ENCODE results near the gene MTRF1. TPM values are rescaled to one million over a fixed set of nuclear protein-coding genes. Genes with fewer than 3 reads are reported as not detected.

Gene MTRF1
- total RNA-seq, 1 experiment from 2014 or later: 11.4 TPM

DNA sequence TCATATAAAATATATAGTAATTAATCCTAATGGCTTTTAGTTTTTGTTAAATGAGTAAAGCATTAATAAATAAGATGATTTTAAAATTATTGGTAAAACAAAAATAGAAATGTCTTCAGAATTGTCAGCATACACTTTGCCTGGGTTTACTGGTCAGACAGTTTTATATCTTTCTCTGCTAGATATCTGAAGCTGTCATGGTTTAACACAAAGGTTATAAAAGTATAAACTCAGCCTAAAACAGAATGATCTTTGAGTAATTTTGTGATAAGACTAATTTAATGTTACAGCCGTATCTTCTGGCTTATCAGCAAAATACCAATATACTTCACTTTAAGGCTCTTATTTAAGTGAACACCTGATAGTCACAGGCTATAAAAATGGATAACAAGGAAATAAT, 29.9 kb upstream of the MTRF1 start:
- TF ChIP-seq, protein P1, sequence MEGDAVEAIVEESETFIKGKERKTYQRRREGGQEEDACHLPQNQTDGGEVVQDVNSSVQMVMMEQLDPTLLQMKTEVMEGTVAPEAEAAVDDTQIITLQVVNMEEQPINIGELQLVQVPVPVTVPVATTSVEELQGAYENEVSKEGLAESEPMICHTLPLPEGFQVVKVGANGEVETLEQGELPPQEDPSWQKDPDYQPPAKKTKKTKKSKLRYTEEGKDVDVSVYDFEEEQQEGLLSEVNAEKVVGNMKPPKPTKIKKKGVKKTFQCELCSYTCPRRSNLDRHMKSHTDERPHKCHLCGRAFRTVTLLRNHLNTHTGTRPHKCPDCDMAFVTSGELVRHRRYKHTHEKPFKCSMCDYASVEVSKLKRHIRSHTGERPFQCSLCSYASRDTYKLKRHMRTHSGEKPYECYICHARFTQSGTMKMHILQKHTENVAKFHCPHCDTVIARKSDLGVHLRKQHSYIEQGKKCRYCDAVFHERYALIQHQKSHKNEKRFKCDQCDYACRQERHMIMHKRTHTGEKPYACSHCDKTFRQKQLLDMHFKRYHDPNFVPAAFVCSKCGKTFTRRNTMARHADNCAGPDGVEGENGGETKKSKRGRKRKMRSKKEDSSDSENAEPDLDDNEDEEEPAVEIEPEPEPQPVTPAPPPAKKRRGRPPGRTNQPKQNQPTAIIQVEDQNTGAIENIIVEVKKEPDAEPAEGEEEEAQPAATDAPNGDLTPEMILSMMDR (IDR thresholded peaks at IDR 0.05 in 2 of 3, conservative IDR thresholded peaks at IDR 0.05 in 1 of 3; ENCODE audit: borderline replicate concordance in 1 of 3, insufficient read depth in 1 of 3, low read depth in 2 of 3, low read length in 2 of 3): no peak
- TF ChIP-seq REST (IDR thresholded peaks at IDR 0.05; ENCODE audit: low read depth) (no peak), YY1 (IDR thresholded peaks at IDR 0.05; ENCODE audit: extremely low read depth, insufficient replicate concordance, low read depth, low read length) (no peak), CBX3 (IDR thresholded peaks at IDR 0.05; ENCODE audit: low read depth) (peak; percentile 67; the same call in 1 of the 2 replicates)
- DNase-seq (ENCODE audit: low read depth, low spot score) (no peak), ATAC-seq (no peak)
- H4K20me1 ChIP-seq (ENCODE audit: insufficient read depth): no peaks in the 10 kb centered on the region
- no peaks in the 10 kb centered on the region for H3K27me3 ChIP-seq (ENCODE audit: insufficient read depth, low read length)
- no peaks in the 10 kb centered on the region for H3K9me2 ChIP-seq (ENCODE audit: insufficient read depth)
- H3K4me3 ChIP-seq (replicated peaks in 1 of 2; ENCODE audit: low read depth in 1 of 2, low read length in 2 of 2): no peak overlapping the region
- intact Hi-C loops (cut with micrococcal nuclease): no loop called here
- no peaks in the 10 kb centered on the region for H3K4me1 ChIP-seq (ENCODE audit: control insufficient read depth in 1 of 2, insufficient read depth in 2 of 2, low read length in 2 of 2)
- RAD21 ChIA-PET (ENCODE audit: low non-redundant PET in 1 of 2, low total read pairs in 2 of 2, uncharacterized antibody in 2 of 2, unreplicated experiment in 2 of 2): no interaction called here
- no peak overlapping the region for H3K4me2 ChIP-seq (ENCODE audit: low read length)
- no peaks in the 10 kb centered on the region for H3K9me3 ChIP-seq (ENCODE audit: control insufficient read depth in 1 of 2, insufficient read depth in 1 of 2, low read depth in 1 of 2, low read length in 2 of 2)
- H3K27ac ChIP-seq (ENCODE audit: low read depth, low read length): no peak overlapping the region
- POLR2A ChIA-PET: no interaction called here
- no peak overlapping the region for H2AFZ ChIP-seq (ENCODE audit: low read depth, low read length, poor library complexity, severe bottlenecking)
- no peaks in the 10 kb centered on the region for H3K79me2 ChIP-seq (ENCODE audit: insufficient read depth, low read length)
- CTCF ChIA-PET: no interaction called here
- no peaks in the 10 kb centered on the region for H3K36me3 ChIP-seq (ENCODE audit: control insufficient read depth in 1 of 2, insufficient read depth in 2 of 2, low read length in 2 of 2)
- H3K9ac ChIP-seq (ENCODE audit: low read length): no peak overlapping the region
- no TSS peak for BruUV-seq (replicated peaks)
